Lower leg skin (tissue), 3 donors: ENCODE measurements around the gene MIF4GD.

Experiments
- POLR2A ChIP-seq, 2 donors: fragments of 450-650 bp; IDR thresholded peaks; one replicate each; pipeline ENCODE4 v1.6.1; 2016 to 2017; ENCODE audit warnings: antibody characterized with exemption in 2 of 2, mild to moderate bottlenecking in 1 of 2, moderate library complexity in 1 of 2
- TF ChIP-seq, protein P1 (sequence below), 3 donors: fragments of 450-650 bp; IDR thresholded peaks; one replicate each; pipeline ENCODE4 v1.5.1; 2016; ENCODE audit warnings: antibody characterized with exemption in 3 of 3, mild to moderate bottlenecking in 3 of 3, moderate library complexity in 2 of 3

DNA sequence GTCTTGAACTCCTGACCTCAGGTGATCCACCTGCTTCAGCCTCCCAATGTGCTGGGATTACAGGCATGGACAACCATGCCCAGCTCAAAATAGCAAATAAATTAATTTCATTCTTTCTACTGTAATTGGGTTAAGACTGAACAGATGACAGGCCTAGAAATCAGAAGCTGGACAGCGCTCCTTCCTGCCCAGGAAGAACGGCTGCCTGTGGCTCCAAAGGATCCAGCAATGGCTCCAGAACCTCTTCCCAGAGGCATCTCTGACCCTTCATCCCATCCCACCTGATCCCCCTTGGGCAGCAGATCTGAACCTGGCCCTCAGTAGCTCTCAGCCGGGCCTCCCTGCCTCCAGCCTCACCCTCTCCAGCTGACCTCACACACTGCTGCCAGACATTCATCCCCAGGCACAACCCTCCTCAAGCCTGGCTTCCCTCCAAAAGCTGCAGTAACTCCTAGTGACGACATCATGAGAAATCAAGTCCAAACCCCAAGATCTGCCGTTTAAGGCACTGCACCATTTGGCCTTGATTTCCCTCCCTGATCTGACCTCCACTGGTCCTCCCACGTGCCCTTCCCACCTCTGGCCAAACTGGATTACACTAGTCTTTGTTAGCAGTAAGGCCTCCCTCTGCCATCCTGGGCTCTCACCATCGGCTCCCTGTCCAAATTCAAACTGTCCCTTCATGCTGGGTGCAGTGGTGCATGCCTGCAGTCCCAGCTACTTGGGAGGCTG, 3.1 kb upstream of the MIF4GD start:
- TF ChIP-seq, protein P1, sequence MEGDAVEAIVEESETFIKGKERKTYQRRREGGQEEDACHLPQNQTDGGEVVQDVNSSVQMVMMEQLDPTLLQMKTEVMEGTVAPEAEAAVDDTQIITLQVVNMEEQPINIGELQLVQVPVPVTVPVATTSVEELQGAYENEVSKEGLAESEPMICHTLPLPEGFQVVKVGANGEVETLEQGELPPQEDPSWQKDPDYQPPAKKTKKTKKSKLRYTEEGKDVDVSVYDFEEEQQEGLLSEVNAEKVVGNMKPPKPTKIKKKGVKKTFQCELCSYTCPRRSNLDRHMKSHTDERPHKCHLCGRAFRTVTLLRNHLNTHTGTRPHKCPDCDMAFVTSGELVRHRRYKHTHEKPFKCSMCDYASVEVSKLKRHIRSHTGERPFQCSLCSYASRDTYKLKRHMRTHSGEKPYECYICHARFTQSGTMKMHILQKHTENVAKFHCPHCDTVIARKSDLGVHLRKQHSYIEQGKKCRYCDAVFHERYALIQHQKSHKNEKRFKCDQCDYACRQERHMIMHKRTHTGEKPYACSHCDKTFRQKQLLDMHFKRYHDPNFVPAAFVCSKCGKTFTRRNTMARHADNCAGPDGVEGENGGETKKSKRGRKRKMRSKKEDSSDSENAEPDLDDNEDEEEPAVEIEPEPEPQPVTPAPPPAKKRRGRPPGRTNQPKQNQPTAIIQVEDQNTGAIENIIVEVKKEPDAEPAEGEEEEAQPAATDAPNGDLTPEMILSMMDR (IDR thresholded peaks at IDR 0.05) = no peak
- no peak for TF ChIP-seq POLR2A (IDR thresholded peaks at IDR 0.05)
